Panc1 (cell line): Measurements from ENCODE around the gene ZNF648. TPM values are rescaled to one million over a fixed set of nuclear protein-coding genes. Genes with fewer than 3 reads are reported as not detected.

Experiments used
- ATAC-seq: fragments of 200-7000 bp; cut with Tn5 transposase; 2 replicates; pipeline ENCODE4 v1.9.1; 2020; ENCODE audit warnings: mild to moderate bottlenecking, moderate library complexity
- BruUV-seq: library from RNA; stranded (reverse); fragments of 400-500 nt; replicated peaks from 2 replicates; lab custom pipeline; 2021; lab: Mats Ljungman, UMichigan
- CTCF ChIA-PET: fragments of 300-600 bp; sonication (Branson Sonifier 250); formaldehyde crosslinking; loops from one replicate; lab custom pipeline; 2022; ENCODE audit warnings: antibody characterized with exemption; lab: Charles Lee
- POLR2A ChIA-PET: fragments of 300-600 bp; sonication (Branson Sonifier 250); formaldehyde crosslinking; loops from one replicate; lab custom pipeline; 2022; ENCODE audit warnings: antibody characterized with exemption; lab: Charles Lee
- DNase-seq: peaks from one replicate; pipeline ENCODE4 v3.0.0-alpha.2; 2010; ENCODE audit warnings: low read depth, low spot score
- H3K27ac ChIP-seq: 2 replicates; pipeline ENCODE4 v1.5.1; 2011; ENCODE audit warnings: mild to moderate bottlenecking, low read length, inconsistent platforms
- H3K27me3 ChIP-seq: fragments of 200-500 bp; sonication (Bioruptor generic); 2 replicates; pipeline ENCODE4 v1.6.0; 2014; ENCODE audit warnings: low read length, inconsistent platforms; ENCODE audit not compliant: control insufficient read depth, insufficient read depth
- H3K36me3 ChIP-seq: fragments of 200-500 bp; sonication (Bioruptor generic); 2 replicates; pipeline ENCODE4 v1.5.1; 2014; ENCODE audit warnings: inconsistent platforms, mild to moderate bottlenecking, low read length, moderate library complexity; ENCODE audit not compliant: control insufficient read depth, insufficient read depth
- H3K4me1 ChIP-seq: 2 replicates; pipeline ENCODE4 v1.5.1; 2011; ENCODE audit warnings: inconsistent platforms, mild to moderate bottlenecking, low read length, moderate library complexity; ENCODE audit not compliant: control insufficient read depth, insufficient read depth
- H3K4me3 ChIP-seq, 2 experiments: 2 replicates each; pipeline ENCODE4 v1.5.1; 2011 to 2012; ENCODE audit warnings: low read depth in 2 of 2, low read length in 2 of 2, mild to moderate bottlenecking in 2 of 2, inconsistent platforms in 1 of 2, moderate library complexity in 1 of 2
- H3K9me3 ChIP-seq: fragments of 200-500 bp; sonication (Bioruptor generic); 2 replicates; pipeline ENCODE4 v1.5.1; 2014; ENCODE audit warnings: low read depth, mild to moderate bottlenecking, inconsistent platforms, low read length, moderate library complexity; ENCODE audit not compliant: control insufficient read depth, insufficient read depth
- CTCF ChIP-seq: fragments of 450-650 bp; IDR thresholded peaks from 2 replicates; pipeline ENCODE4 v1.5.1; 2017; ENCODE audit warnings: mild to moderate bottlenecking
- POLR2AphosphoS5 ChIP-seq: IDR thresholded peaks from 2 replicates; pipeline ENCODE4 v1.6.1; 2012; ENCODE audit warnings: mild to moderate bottlenecking, low read depth, low read length, moderate library complexity
- REST ChIP-seq, 2 experiments: IDR thresholded peaks; 2 replicates each; pipeline ENCODE4 v1.6.1; 2011 to 2012; ENCODE audit warnings: low read depth in 2 of 2, control low read depth in 1 of 2, low read length in 1 of 2, mild to moderate bottlenecking in 1 of 2, moderate library complexity in 1 of 2; ENCODE audit not compliant: insufficient read depth in 1 of 2
- SIN3A ChIP-seq: IDR thresholded peaks from 2 replicates; pipeline ENCODE4 v1.6.1; 2012; ENCODE audit warnings: low read depth, mild to moderate bottlenecking, low read length, moderate library complexity, borderline replicate concordance; ENCODE audit not compliant: insufficient read depth
- TCF7L2 ChIP-seq: IDR thresholded peaks from 2 replicates; pipeline ENCODE4 v1.6.1; 2011; ENCODE audit warnings: mild to moderate bottlenecking, low read depth, low read length, inconsistent platforms
- in situ Hi-C: cut with HindIII; loops from 2 replicates; pipeline ENCODE4 v1.10.0; 2016; ENCODE audit warnings: low sequenced_read_pairs, low pct_unique_long_range_greater_than_20kb
- intact Hi-C: fragments of 100-400 bp; cut with micrococcal nuclease; formaldehyde crosslinking; loops from one replicate; pipeline ENCODE4 v1.10.0; 2022; ENCODE audit not compliant: unreplicated experiment
- total RNA-seq: library from RNA; stranded (reverse); gene quantifications from one replicate; pipeline ENCODE4 v1.2.1, GENCODE V29; 2021; ENCODE audit not compliant: unreplicated experiment

ZNF648 gene
- total RNA-seq, 1 experiment from 2014 or later = not detected

- Histone ChIP-seq H3K27me3 (no peaks in the 10 kb centered on the region), H3K4me3 (no peak overlapping the region), H3K36me3 (no peaks in the 10 kb centered on the region), H3K27ac (no peak overlapping the region), H3K4me1 (no peaks in the 10 kb centered on the region), H3K9me3 (no peaks in the 10 kb centered on the region)
- intact Hi-C loops (loop anchor here (5.0 kb wide), 1 partner anchor 580 kb away; no protein-coding TSS in a partner anchor), in situ Hi-C loops (no loop called here)
- no TSS peak for BruUV-seq
- ChIA-PET POLR2A (no interaction called here), CTCF (no interaction called here)
- DNase-seq (no peak), ATAC-seq (no peak)
- TF ChIP-seq CTCF = no peak
- no peak for TF ChIP-seq TCF7L2
- no peak for TF ChIP-seq REST (IDR thresholded peaks at IDR 0.05; ENCODE audit: insufficient read depth in 1 of 2, low read depth in 2 of 2, low read length in 1 of 2)
- no peak for TF ChIP-seq SIN3A
- no peak for TF ChIP-seq POLR2AphosphoS5
Measured at GRCh38 chr1:182066934-182067333, 5.4 kb upstream of the ZNF648 start.

- intact Hi-C loops = loop anchor here (5.0 kb wide), 1 partner anchor 578 kb away; no protein-coding TSS in a partner anchor
- no peak overlapping the region for H3K4me3 ChIP-seq
- DNase-seq = no peak
- no peaks in the 10 kb centered on the region for H3K27me3 ChIP-seq
- no peaks in the 10 kb centered on the region for H3K36me3 ChIP-seq
- ChIA-PET POLR2A (no interaction called here), CTCF (interaction anchor here (0.6 kb wide), 1 partner anchor 128 kb away, joined by 7 read pairs; no protein-coding TSS in a partner anchor)
- no peaks in the 10 kb centered on the region for H3K9me3 ChIP-seq
- ATAC-seq = no peak
- no peak overlapping the region for H3K27ac ChIP-seq
- no peaks in the 10 kb centered on the region for H3K4me1 ChIP-seq
- in situ Hi-C loops = no loop called here
- TF ChIP-seq POLR2AphosphoS5 = no peak
- no peak for TF ChIP-seq SIN3A
- TF ChIP-seq REST (IDR thresholded peaks at IDR 0.05; ENCODE audit: insufficient read depth in 1 of 2, low read depth in 2 of 2, low read length in 1 of 2) = no peak
- TF ChIP-seq CTCF = no peak
- no peak for TF ChIP-seq TCF7L2
- BruUV-seq = no TSS peak
Measured at GRCh38 chr1:182065126-182065845, 3.8 kb upstream of the ZNF648 start.
